GM12875 (cell line): ENCODE measurements around the gene MON2.

Source experiments
- H3K4me3 ChIP-seq: one replicate; pipeline ENCODE4 v1.5.1; 2011; ENCODE audit warnings: low read depth, low read length, control low read depth
- CTCF ChIP-seq: IDR thresholded peaks from 2 replicates; pipeline ENCODE4 v1.5.1; 2011; ENCODE audit warnings: low read depth, mild to moderate bottlenecking, control low read depth, inconsistent platforms, low read length, moderate library complexity, borderline replicate concordance; ENCODE audit not compliant: insufficient read depth

MON2 gene

GRCh38 chr12:62520361-62520760, 53.7 kb downstream of the MON2 start:
- no peak for TF ChIP-seq CTCF
- H3K4me3 ChIP-seq, result no peak overlapping the region

- no peak overlapping the region for H3K4me3 ChIP-seq
- no peak for TF ChIP-seq CTCF
Measured at GRCh38 chr12:62522984-62523383, 56.4 kb downstream of the MON2 start.

GRCh38 chr12:62523619-62524018, 57.0 kb downstream of the MON2 start:
- no peak for TF ChIP-seq CTCF
- H3K4me3 ChIP-seq, result no peak overlapping the region

GRCh38 chr12:62525271-62525670, 58.6 kb downstream of the MON2 start:
- no peak for TF ChIP-seq CTCF
- H3K4me3 ChIP-seq, result no peak overlapping the region

- no peak overlapping the region for H3K4me3 ChIP-seq
- TF ChIP-seq CTCF, result no peak
Measured at GRCh38 chr12:62530596-62530995, 64.0 kb downstream of the MON2 start.

- H3K4me3 ChIP-seq, result no peak overlapping the region
- TF ChIP-seq CTCF, result no peak
Measured at GRCh38 chr12:62532333-62532732, 65.7 kb downstream of the MON2 start.

GRCh38 chr12:62533087-62533754, 66.6 kb downstream of the MON2 start:
- no peak overlapping the region for H3K4me3 ChIP-seq
- no peak for TF ChIP-seq CTCF
